Neural progenitor cell (in vitro differentiated cells): ENCODE data around the gene PRUNE2.

Source experiments
- EZH2 ChIP-seq: fragments of 200-600 bp; sonication (generic); IDR thresholded peaks from 2 replicates; pipeline ENCODE4 v1.6.1; 2017; ENCODE audit warnings: antibody characterized with exemption, mild to moderate bottlenecking, moderate library complexity
- EZH2phosphoT487 ChIP-seq: fragments of 200-600 bp; sonication (generic); IDR thresholded peaks from 2 replicates; pipeline ENCODE4 v1.6.1; 2017; ENCODE audit warnings: antibody characterized with exemption
- TF ChIP-seq, protein P1 (sequence below): fragments of 200-600 bp; sonication (generic); IDR thresholded peaks from 2 replicates; pipeline ENCODE4 v1.5.1; 2017; ENCODE audit warnings: antibody characterized with exemption, mild to moderate bottlenecking

- TF ChIP-seq, protein P1, sequence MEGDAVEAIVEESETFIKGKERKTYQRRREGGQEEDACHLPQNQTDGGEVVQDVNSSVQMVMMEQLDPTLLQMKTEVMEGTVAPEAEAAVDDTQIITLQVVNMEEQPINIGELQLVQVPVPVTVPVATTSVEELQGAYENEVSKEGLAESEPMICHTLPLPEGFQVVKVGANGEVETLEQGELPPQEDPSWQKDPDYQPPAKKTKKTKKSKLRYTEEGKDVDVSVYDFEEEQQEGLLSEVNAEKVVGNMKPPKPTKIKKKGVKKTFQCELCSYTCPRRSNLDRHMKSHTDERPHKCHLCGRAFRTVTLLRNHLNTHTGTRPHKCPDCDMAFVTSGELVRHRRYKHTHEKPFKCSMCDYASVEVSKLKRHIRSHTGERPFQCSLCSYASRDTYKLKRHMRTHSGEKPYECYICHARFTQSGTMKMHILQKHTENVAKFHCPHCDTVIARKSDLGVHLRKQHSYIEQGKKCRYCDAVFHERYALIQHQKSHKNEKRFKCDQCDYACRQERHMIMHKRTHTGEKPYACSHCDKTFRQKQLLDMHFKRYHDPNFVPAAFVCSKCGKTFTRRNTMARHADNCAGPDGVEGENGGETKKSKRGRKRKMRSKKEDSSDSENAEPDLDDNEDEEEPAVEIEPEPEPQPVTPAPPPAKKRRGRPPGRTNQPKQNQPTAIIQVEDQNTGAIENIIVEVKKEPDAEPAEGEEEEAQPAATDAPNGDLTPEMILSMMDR, result no peak
- no peak for TF ChIP-seq EZH2phosphoT487
- TF ChIP-seq EZH2, result no peak
These were observed 229.1 kb downstream of the PRUNE2 start for GRCh38 chr9:76676857-76677256.
